Panc1 (cell line): ENCODE results near the gene GPR176. TPM values are rescaled to one million over a fixed set of nuclear protein-coding genes. Genes with fewer than 3 reads are reported as not detected.

Experiments
- ATAC-seq: fragments of 200-7000 bp; cut with Tn5 transposase; 2 replicates; pipeline ENCODE4 v1.9.1; 2020; ENCODE audit warnings: mild to moderate bottlenecking, moderate library complexity
- BruUV-seq: library from RNA; stranded (reverse); fragments of 400-500 nt; replicated peaks from 2 replicates; lab custom pipeline; 2021; lab: Mats Ljungman, UMichigan
- CTCF ChIA-PET: fragments of 300-600 bp; sonication (Branson Sonifier 250); formaldehyde crosslinking; loops from one replicate; lab custom pipeline; 2022; ENCODE audit warnings: antibody characterized with exemption; lab: Charles Lee
- POLR2A ChIA-PET: fragments of 300-600 bp; sonication (Branson Sonifier 250); formaldehyde crosslinking; loops from one replicate; lab custom pipeline; 2022; ENCODE audit warnings: antibody characterized with exemption; lab: Charles Lee
- DNase-seq: peaks from one replicate; pipeline ENCODE4 v3.0.0-alpha.2; 2010; ENCODE audit warnings: low read depth, low spot score
- H3K27ac ChIP-seq: 2 replicates; pipeline ENCODE4 v1.5.1; 2011; ENCODE audit warnings: mild to moderate bottlenecking, low read length, inconsistent platforms
- H3K27me3 ChIP-seq: fragments of 200-500 bp; sonication (Bioruptor generic); 2 replicates; pipeline ENCODE4 v1.6.0; 2014; ENCODE audit warnings: low read length, inconsistent platforms; ENCODE audit not compliant: control insufficient read depth, insufficient read depth
- H3K36me3 ChIP-seq: fragments of 200-500 bp; sonication (Bioruptor generic); 2 replicates; pipeline ENCODE4 v1.5.1; 2014; ENCODE audit warnings: inconsistent platforms, mild to moderate bottlenecking, low read length, moderate library complexity; ENCODE audit not compliant: control insufficient read depth, insufficient read depth
- H3K4me1 ChIP-seq: 2 replicates; pipeline ENCODE4 v1.5.1; 2011; ENCODE audit warnings: inconsistent platforms, mild to moderate bottlenecking, low read length, moderate library complexity; ENCODE audit not compliant: control insufficient read depth, insufficient read depth
- H3K4me3 ChIP-seq, 2 experiments: 2 replicates each; pipeline ENCODE4 v1.5.1; 2011 to 2012; ENCODE audit warnings: low read depth in 2 of 2, low read length in 2 of 2, mild to moderate bottlenecking in 2 of 2, inconsistent platforms in 1 of 2, moderate library complexity in 1 of 2
- H3K9me3 ChIP-seq: fragments of 200-500 bp; sonication (Bioruptor generic); 2 replicates; pipeline ENCODE4 v1.5.1; 2014; ENCODE audit warnings: low read depth, mild to moderate bottlenecking, inconsistent platforms, low read length, moderate library complexity; ENCODE audit not compliant: control insufficient read depth, insufficient read depth
- CTCF ChIP-seq: fragments of 450-650 bp; IDR thresholded peaks from 2 replicates; pipeline ENCODE4 v1.5.1; 2017; ENCODE audit warnings: mild to moderate bottlenecking
- POLR2AphosphoS5 ChIP-seq: IDR thresholded peaks from 2 replicates; pipeline ENCODE4 v1.6.1; 2012; ENCODE audit warnings: mild to moderate bottlenecking, low read depth, low read length, moderate library complexity
- REST ChIP-seq, 2 experiments: IDR thresholded peaks; 2 replicates each; pipeline ENCODE4 v1.6.1; 2011 to 2012; ENCODE audit warnings: low read depth in 2 of 2, control low read depth in 1 of 2, low read length in 1 of 2, mild to moderate bottlenecking in 1 of 2, moderate library complexity in 1 of 2; ENCODE audit not compliant: insufficient read depth in 1 of 2
- SIN3A ChIP-seq: IDR thresholded peaks from 2 replicates; pipeline ENCODE4 v1.6.1; 2012; ENCODE audit warnings: low read depth, mild to moderate bottlenecking, low read length, moderate library complexity, borderline replicate concordance; ENCODE audit not compliant: insufficient read depth
- TCF7L2 ChIP-seq: IDR thresholded peaks from 2 replicates; pipeline ENCODE4 v1.6.1; 2011; ENCODE audit warnings: mild to moderate bottlenecking, low read depth, low read length, inconsistent platforms
- in situ Hi-C: cut with HindIII; loops from 2 replicates; pipeline ENCODE4 v1.10.0; 2016; ENCODE audit warnings: low sequenced_read_pairs, low pct_unique_long_range_greater_than_20kb
- intact Hi-C: fragments of 100-400 bp; cut with micrococcal nuclease; formaldehyde crosslinking; loops from one replicate; pipeline ENCODE4 v1.10.0; 2022; ENCODE audit not compliant: unreplicated experiment
- total RNA-seq: library from RNA; stranded (reverse); gene quantifications from one replicate; pipeline ENCODE4 v1.2.1, GENCODE V29; 2021; ENCODE audit not compliant: unreplicated experiment

GPR176 gene
- total RNA-seq, 1 experiment from 2014 or later: 12.7 TPM

- Histone ChIP-seq H3K27me3 (no peaks in the 10 kb centered on the region), H3K27ac (no peak overlapping the region), H3K4me1 (no peaks in the 10 kb centered on the region), H3K9me3 (no peaks in the 10 kb centered on the region), H3K36me3 (peaks cover 4% of the 10 kb centered on the region; the same call in 1 of the 2 replicates), H3K4me3 (no peak overlapping the region)
- ChIA-PET CTCF (no interaction called here), POLR2A (interaction anchor here (0.6 to 1.2 kb wide), 2 partner anchors 9 to 54 kb away, joined by 3 read pairs; no protein-coding TSS in a partner anchor)
- no TSS peak for BruUV-seq
- DNase-seq (no peak), ATAC-seq (no peak)
- in situ Hi-C loops: no loop called here
- no peak for TF ChIP-seq TCF7L2
- TF ChIP-seq REST (IDR thresholded peaks at IDR 0.05; ENCODE audit: insufficient read depth in 1 of 2, low read depth in 2 of 2, low read length in 1 of 2): no peak
- TF ChIP-seq POLR2AphosphoS5: no peak
- TF ChIP-seq SIN3A: no peak
- TF ChIP-seq CTCF: no peak
- intact Hi-C loops: no loop called here
These were observed 27.5 kb upstream of the GPR176 start for GRCh38 chr15:39947401-39948197.

GRCh38 chr15:39946862-39947261, 26.8 kb upstream of the GPR176 start:
- H3K36me3 ChIP-seq: peaks cover 4% of the 10 kb centered on the region; the same call in 1 of the 2 replicates
- BruUV-seq: no TSS peak

More at GRCh38 chr15:39946862-39947261, 26.8 kb upstream of the GPR176 start:
- H3K27me3 ChIP-seq: no peaks in the 10 kb centered on the region
- ChIA-PET POLR2A (interaction anchor here (1.2 kb wide), 1 partner anchor 55 kb away, joined by 3 read pairs; no protein-coding TSS in a partner anchor), CTCF (no interaction called here)
- H3K4me1 ChIP-seq: no peaks in the 10 kb centered on the region
- intact Hi-C loops (no loop called here), in situ Hi-C loops (no loop called here)
- no peak for DNase-seq
- no peaks in the 10 kb centered on the region for H3K9me3 ChIP-seq
- H3K4me3 ChIP-seq: no peak overlapping the region
- TF ChIP-seq POLR2AphosphoS5: no peak
- no peak for TF ChIP-seq CTCF
- no peak for TF ChIP-seq TCF7L2
- TF ChIP-seq REST (IDR thresholded peaks at IDR 0.05; ENCODE audit: insufficient read depth in 1 of 2, low read depth in 2 of 2, low read length in 1 of 2): no peak
- TF ChIP-seq SIN3A: no peak
- no peak for ATAC-seq
- no peak overlapping the region for H3K27ac ChIP-seq
